Activated T-helper 2 cell treated with anti-CD3 and anti-CD28 coated beads, Interferon-gamma antibody, Interleukin-2, Interleukin-4, amounts not matched to agents 10 μg/mL and 5 μg/mL and 100 μg/mL, durations not matched to agents 14 hours and 24 hours and 36 hours (primary cell): Measurements from ENCODE around the gene RNF167. TPM values are rescaled to one million over a fixed set of nuclear protein-coding genes. Genes with fewer than 3 reads are reported as not detected.
A peak's percentile ranks its signal among the peaks of the same experiment; 100 is the strongest.

ENCODE experiments used
- DNase-seq: peaks from one replicate; pipeline ENCODE4 v3.0.0; 2021; ENCODE audit warnings: low spot score
- H3K27ac Mint-ChIP-seq: one replicate; pipeline ENCODE4 v1.8.0; 2021; ENCODE audit warnings: mixed read lengths
- H3K27me3 Mint-ChIP-seq: one replicate; pipeline ENCODE4 v1.8.0; 2021; ENCODE audit warnings: low read depth, mixed read lengths
- H3K36me3 Mint-ChIP-seq: one replicate; pipeline ENCODE4 v1.8.0; 2021; ENCODE audit warnings: low read depth, mixed read lengths
- H3K4me1 Mint-ChIP-seq: one replicate; pipeline ENCODE4 v1.8.0; 2021; ENCODE audit warnings: low read depth, mixed read lengths
- H3K4me3 Mint-ChIP-seq: one replicate; pipeline ENCODE4 v1.8.0; 2021; ENCODE audit warnings: low read depth, mild to moderate bottlenecking, moderate library complexity, mixed read lengths
- H3K9me3 Mint-ChIP-seq: one replicate; pipeline ENCODE4 v1.8.0; 2021; ENCODE audit warnings: mixed read lengths
- intact Hi-C: fragments of 100-400 bp; cut with micrococcal nuclease; formaldehyde crosslinking; loops from one replicate; pipeline ENCODE4 v1.15.1; 2023
- total RNA-seq: library from RNA; stranded (reverse); gene quantifications from 2 replicates; pipeline ENCODE4 v1.2.3, GENCODE V29; 2022

RNF167 gene
- total RNA-seq, 1 donor from 2014 or later = 126 TPM

GRCh38 chr17:4969047-4969550 is 29.0 kb downstream of the RNF167 start:
- no peaks in the 10 kb centered on the region for H3K27me3 Mint-ChIP-seq
- no peak overlapping the region for H3K4me3 Mint-ChIP-seq
- DNase-seq = peak; percentile 22
- intact Hi-C loops = loop anchor here (2.0 kb wide), 1 partner anchor 18 kb away; the partner anchor contains the start of gene CAMTA2
- H3K4me1 Mint-ChIP-seq = peaks cover 35% of the 10 kb centered on the region
- H3K27ac Mint-ChIP-seq = no peak overlapping the region
- H3K36me3 Mint-ChIP-seq = peaks cover 34% of the 10 kb centered on the region
- H3K9me3 Mint-ChIP-seq = no peaks in the 10 kb centered on the region

- no peaks in the 10 kb centered on the region for H3K9me3 Mint-ChIP-seq
- no peaks in the 10 kb centered on the region for H3K27me3 Mint-ChIP-seq
Measured at GRCh38 chr17:4969551-4970173, 29.6 kb downstream of the RNF167 start.

GRCh38 chr17:4970273-4970672 is 30.2 kb downstream of the RNF167 start:
- Mint-ChIP-seq H3K4me1 (peaks cover 34% of the 10 kb centered on the region), H3K27ac (no peak overlapping the region), H3K9me3 (no peaks in the 10 kb centered on the region), H3K4me3 (peak overlapping the region; percentile 6), H3K36me3 (peaks cover 43% of the 10 kb centered on the region), H3K27me3 (no peaks in the 10 kb centered on the region)
- intact Hi-C loops = no loop called here
- no peak for DNase-seq

More at GRCh38 chr17:4969551-4970173, 29.6 kb downstream of the RNF167 start:
- Mint-ChIP-seq H3K27ac (no peak overlapping the region), H3K4me3 (no peak overlapping the region), H3K4me1 (peaks cover 35% of the 10 kb centered on the region), H3K36me3 (peaks cover 40% of the 10 kb centered on the region)
- intact Hi-C loops = loop anchor here (2.0 kb wide), 1 partner anchor 17 kb away; the partner anchor contains the start of gene CAMTA2
- DNase-seq = no peak

GRCh38 chr17:4971826-4972225 is 31.8 kb downstream of the RNF167 start:
- DNase-seq = no peak
- intact Hi-C loops = no loop called here
- Mint-ChIP-seq H3K4me3 (no peak overlapping the region), H3K27ac (no peak overlapping the region), H3K4me1 (peaks cover 28% of the 10 kb centered on the region), H3K9me3 (no peaks in the 10 kb centered on the region), H3K36me3 (peaks cover 39% of the 10 kb centered on the region), H3K27me3 (no peaks in the 10 kb centered on the region)

- DNase-seq = no peak
- peaks cover 44% of the 10 kb centered on the region for H3K36me3 Mint-ChIP-seq
- intact Hi-C loops = no loop called here
Measured at GRCh38 chr17:4972322-4972721, 32.3 kb downstream of the RNF167 start.

GRCh38 chr17:4972752-4973151 is 32.7 kb downstream of the RNF167 start:
- no peak for DNase-seq
- peaks cover 28% of the 10 kb centered on the region for H3K4me1 Mint-ChIP-seq
- H3K4me3 Mint-ChIP-seq = no peak overlapping the region
- H3K36me3 Mint-ChIP-seq = peaks cover 47% of the 10 kb centered on the region
- H3K27me3 Mint-ChIP-seq = no peaks in the 10 kb centered on the region
- no peak overlapping the region for H3K27ac Mint-ChIP-seq
- no peaks in the 10 kb centered on the region for H3K9me3 Mint-ChIP-seq
- intact Hi-C loops = no loop called here

More at GRCh38 chr17:4972322-4972721, 32.3 kb downstream of the RNF167 start:
- no peaks in the 10 kb centered on the region for H3K27me3 Mint-ChIP-seq
- no peak overlapping the region for H3K4me3 Mint-ChIP-seq
- no peaks in the 10 kb centered on the region for H3K9me3 Mint-ChIP-seq
- no peak overlapping the region for H3K27ac Mint-ChIP-seq
- peaks cover 28% of the 10 kb centered on the region for H3K4me1 Mint-ChIP-seq

GRCh38 chr17:4973256-4974114 is 33.4 kb downstream of the RNF167 start:
- Mint-ChIP-seq H3K36me3 (peaks cover 53% of the 10 kb centered on the region), H3K27ac (no peak overlapping the region), H3K27me3 (no peaks in the 10 kb centered on the region), H3K4me3 (no peak overlapping the region), H3K9me3 (no peaks in the 10 kb centered on the region), H3K4me1 (peaks cover 28% of the 10 kb centered on the region)
- intact Hi-C loops = no loop called here
- DNase-seq = no peak

- Mint-ChIP-seq H3K27ac (no peak overlapping the region), H3K36me3 (peaks cover 59% of the 10 kb centered on the region), H3K9me3 (no peaks in the 10 kb centered on the region), H3K27me3 (no peaks in the 10 kb centered on the region), H3K4me3 (no peak overlapping the region), H3K4me1 (peaks cover 23% of the 10 kb centered on the region)
- DNase-seq = no peak
- intact Hi-C loops = no loop called here
Measured at GRCh38 chr17:4974115-4974670, 34.1 kb downstream of the RNF167 start.

- no peak overlapping the region for H3K27ac Mint-ChIP-seq
- no peaks in the 10 kb centered on the region for H3K9me3 Mint-ChIP-seq
- H3K27me3 Mint-ChIP-seq = no peaks in the 10 kb centered on the region
- no peak for DNase-seq
- H3K36me3 Mint-ChIP-seq = peaks cover 77% of the 10 kb centered on the region
- intact Hi-C loops = no loop called here
- no peak overlapping the region for H3K4me3 Mint-ChIP-seq
- peaks cover 16% of the 10 kb centered on the region for H3K4me1 Mint-ChIP-seq
Measured at GRCh38 chr17:4978726-4979125, 38.7 kb downstream of the RNF167 start.

GRCh38 chr17:4980644-4981216 is 40.7 kb downstream of the RNF167 start:
- Mint-ChIP-seq H3K27ac (peak overlapping the region; percentile 54), H3K27me3 (no peaks in the 10 kb centered on the region), H3K9me3 (no peaks in the 10 kb centered on the region), H3K4me3 (no peak overlapping the region), H3K36me3 (peaks cover 65% of the 10 kb centered on the region), H3K4me1 (peaks cover 20% of the 10 kb centered on the region)
- DNase-seq = peak; percentile 44
- intact Hi-C loops = loop anchor here (1.0 kb wide), 1 partner anchor 82 kb away; no protein-coding TSS in a partner anchor

- H3K27me3 Mint-ChIP-seq = no peaks in the 10 kb centered on the region
- H3K4me3 Mint-ChIP-seq = no peak overlapping the region
- no peaks in the 10 kb centered on the region for H3K9me3 Mint-ChIP-seq
- no peak for DNase-seq
- intact Hi-C loops = no loop called here
- peaks cover 64% of the 10 kb centered on the region for H3K36me3 Mint-ChIP-seq
- peaks cover 30% of the 10 kb centered on the region for H3K4me1 Mint-ChIP-seq
- no peak overlapping the region for H3K27ac Mint-ChIP-seq
Measured at GRCh38 chr17:4982305-4982704, 42.2 kb downstream of the RNF167 start.

GRCh38 chr17:4986403-4986802 is 46.3 kb downstream of the RNF167 start:
- peaks cover 35% of the 10 kb centered on the region for H3K4me1 Mint-ChIP-seq
- no peaks in the 10 kb centered on the region for H3K9me3 Mint-ChIP-seq
- DNase-seq = no peak
- H3K27ac Mint-ChIP-seq = peak overlapping the region; percentile 86
- intact Hi-C loops = loop anchor here (2.0 kb wide), 1 partner anchor 18 kb away; no protein-coding TSS in a partner anchor
- H3K27me3 Mint-ChIP-seq = no peaks in the 10 kb centered on the region
- peaks cover 50% of the 10 kb centered on the region for H3K36me3 Mint-ChIP-seq
- peak overlapping the region; percentile 94 for H3K4me3 Mint-ChIP-seq
